OCI-LY1 (cell line): ENCODE results near the gene GLT6D1.

Experiments
- CTCF ChIP-seq: fragments of 200-600 bp; sonication (generic), shearing (Covaris generic); IDR thresholded peaks from 2 replicates; pipeline ENCODE4 v1.5.1; 2017; ENCODE audit warnings: mild to moderate bottlenecking, antibody characterized with exemption, low read length, moderate library complexity, mixed read lengths
- EZH2 ChIP-seq: fragments of 200-600 bp; sonication (generic), shearing (Covaris generic); IDR thresholded peaks from 2 replicates; pipeline ENCODE4 v1.8.0; 2017; ENCODE audit warnings: borderline replicate concordance, mixed run types, mild to moderate bottlenecking, antibody characterized with exemption, low read length, moderate library complexity, mixed read lengths

- TF ChIP-seq CTCF (no peak), EZH2 (no peak)
These were observed 19.8 kb downstream of the GLT6D1 start for GRCh38 chr9:135619599-135619886.
